ENCODE measurements around the gene RTN4. TPM values are rescaled to one million over a fixed set of nuclear protein-coding genes. Genes with fewer than 3 reads are reported as not detected.

Gene RTN4
- total RNA-seq, 4 donors from 2014 or later, result 234 to 395 (median 319) TPM

- H3K36me3 ChIP-seq, result peaks cover 10% of the 10 kb centered on the region
- 89% methylated on average over 4 of the region's 4 CpGs for WGBS
- no peak overlapping the region for H3K27ac ChIP-seq
- no peaks in the 10 kb centered on the region for H3K27me3 ChIP-seq
- peaks cover 58% of the 10 kb centered on the region for H3K4me1 ChIP-seq
- no peaks in the 10 kb centered on the region for H3K9me3 ChIP-seq
- DNase-seq (ENCODE audit: low spot score in 2 of 2), result no peak
- H3K4me3 ChIP-seq, result no peak overlapping the region
- TF ChIP-seq POLR2AphosphoS5 (IDR thresholded peaks at IDR 0.05) (no peak), CTCF (IDR thresholded peaks at IDR 0.05) (no peak), EP300 (IDR thresholded peaks at IDR 0.05) (no peak), POLR2A (IDR thresholded peaks at IDR 0.05) (no peak)
Measured at GRCh38 chr2:54975598-54976492, 74.4 kb downstream of the RTN4 start.

GRCh38 chr2:54975175-54975574 lies 75.1 kb downstream of the RTN4 start:
- H3K9me3 ChIP-seq, result no peaks in the 10 kb centered on the region
- no peak for TF ChIP-seq POLR2A (IDR thresholded peaks at IDR 0.05)
- no peak for TF ChIP-seq EP300 (IDR thresholded peaks at IDR 0.05)
- no peak for TF ChIP-seq CTCF (IDR thresholded peaks at IDR 0.05)
- no peak for TF ChIP-seq POLR2AphosphoS5 (IDR thresholded peaks at IDR 0.05)
- H3K4me1 ChIP-seq, result peaks cover 52% of the 10 kb centered on the region
- DNase-seq (ENCODE audit: low spot score in 2 of 2), result no peak
- no peaks in the 10 kb centered on the region for H3K27me3 ChIP-seq
- 82% methylated on average over 2 of the region's 2 CpGs for WGBS
- peaks cover 14% of the 10 kb centered on the region for H3K36me3 ChIP-seq
- H3K4me3 ChIP-seq, result no peak overlapping the region
- no peak overlapping the region for H3K27ac ChIP-seq

GRCh38 chr2:54969940-54970338 lies 80.3 kb downstream of the RTN4 start:
- Histone ChIP-seq H3K36me3 (peaks cover 25% of the 10 kb centered on the region), H3K9me3 (no peaks in the 10 kb centered on the region), H3K4me1 (peaks cover 36% of the 10 kb centered on the region), H3K27me3 (no peaks in the 10 kb centered on the region), H3K4me3 (no peak overlapping the region), H3K27ac (no peak overlapping the region)
- TF ChIP-seq POLR2A (IDR thresholded peaks at IDR 0.05) (no peak), CTCF (IDR thresholded peaks at IDR 0.05) (no peak)
- no peak for DNase-seq (ENCODE audit: low spot score in 2 of 2)
- 86% methylated on average over 7 of the region's 7 CpGs for WGBS

GRCh38 chr2:54969295-54969939 lies 80.8 kb downstream of the RTN4 start:
- H3K27me3 ChIP-seq, result no peaks in the 10 kb centered on the region
- H3K4me3 ChIP-seq, result no peak overlapping the region
- no peak overlapping the region for H3K27ac ChIP-seq
- no peak for DNase-seq (ENCODE audit: low spot score in 2 of 2)
- H3K9me3 ChIP-seq, result no peaks in the 10 kb centered on the region
- no peak for TF ChIP-seq POLR2A (IDR thresholded peaks at IDR 0.05)
- TF ChIP-seq EP300 (IDR thresholded peaks at IDR 0.05), result no peak
- TF ChIP-seq CTCF (IDR thresholded peaks at IDR 0.05), result no peak
- no peak for TF ChIP-seq POLR2AphosphoS5 (IDR thresholded peaks at IDR 0.05)
- peaks cover 39% of the 10 kb centered on the region for H3K4me1 ChIP-seq
- H3K36me3 ChIP-seq, result peaks cover 25% of the 10 kb centered on the region
- WGBS, result 71% methylated on average over 4 of the region's 4 CpGs

- H3K27me3 ChIP-seq, result no peaks in the 10 kb centered on the region
- 95% methylated on average over 9 of the region's 10 CpGs for WGBS
- no peak for TF ChIP-seq POLR2AphosphoS5 (IDR thresholded peaks at IDR 0.05)
- no peak for TF ChIP-seq POLR2A (IDR thresholded peaks at IDR 0.05)
- no peak for TF ChIP-seq EP300 (IDR thresholded peaks at IDR 0.05)
- no peak for TF ChIP-seq CTCF (IDR thresholded peaks at IDR 0.05)
- H3K9me3 ChIP-seq, result no peaks in the 10 kb centered on the region
- H3K27ac ChIP-seq, result no peak overlapping the region
- H3K4me1 ChIP-seq, result peaks cover 41% of the 10 kb centered on the region
- peaks cover 22% of the 10 kb centered on the region for H3K36me3 ChIP-seq
- H3K4me3 ChIP-seq, result no peak overlapping the region
- DNase-seq (ENCODE audit: low spot score in 2 of 2), result no peak
Measured at GRCh38 chr2:54968561-54969218, 81.6 kb downstream of the RTN4 start.
